ENCODE data around the gene HSD3B7. TPM values are rescaled to one million over a fixed set of nuclear protein-coding genes. Genes with fewer than 3 reads are reported as not detected.
A peak's percentile ranks its signal among the peaks of the same experiment; 100 is the strongest.
"Not testable (repeated sequence)": the region's sequence is repeated elsewhere in the genome, so short reads cannot be mapped to it uniquely, and the experiment has no call there.

HSD3B7 gene
- total RNA-seq, 4 donors from 2014 or later = 38.8 to 59.1 (median 52.2) TPM

DNA sequence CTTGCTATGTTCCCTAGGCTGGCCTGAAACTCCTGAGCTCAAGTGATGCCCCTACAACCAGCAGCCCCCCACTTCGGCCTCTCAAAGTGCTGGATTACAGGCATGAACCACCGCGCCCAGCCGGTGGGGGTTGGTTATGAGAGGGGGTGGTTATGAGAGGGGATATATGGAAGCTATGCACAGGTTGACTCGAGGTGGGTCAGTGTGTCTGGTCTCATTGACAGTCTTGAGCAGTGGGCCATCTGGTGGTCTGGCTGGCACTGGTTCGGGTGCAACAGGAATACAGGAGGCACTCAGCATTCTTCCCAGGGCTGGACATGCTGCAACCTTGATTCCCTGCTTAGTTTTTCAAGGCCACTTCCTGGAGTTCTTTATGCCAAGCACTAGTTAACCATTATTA, 31.0 kb downstream of the HSD3B7 start:
- H3K27ac ChIP-seq = no peak overlapping the region
- no peak for TF ChIP-seq POLR2A (IDR thresholded peaks at IDR 0.05)
- TF ChIP-seq, protein P1, sequence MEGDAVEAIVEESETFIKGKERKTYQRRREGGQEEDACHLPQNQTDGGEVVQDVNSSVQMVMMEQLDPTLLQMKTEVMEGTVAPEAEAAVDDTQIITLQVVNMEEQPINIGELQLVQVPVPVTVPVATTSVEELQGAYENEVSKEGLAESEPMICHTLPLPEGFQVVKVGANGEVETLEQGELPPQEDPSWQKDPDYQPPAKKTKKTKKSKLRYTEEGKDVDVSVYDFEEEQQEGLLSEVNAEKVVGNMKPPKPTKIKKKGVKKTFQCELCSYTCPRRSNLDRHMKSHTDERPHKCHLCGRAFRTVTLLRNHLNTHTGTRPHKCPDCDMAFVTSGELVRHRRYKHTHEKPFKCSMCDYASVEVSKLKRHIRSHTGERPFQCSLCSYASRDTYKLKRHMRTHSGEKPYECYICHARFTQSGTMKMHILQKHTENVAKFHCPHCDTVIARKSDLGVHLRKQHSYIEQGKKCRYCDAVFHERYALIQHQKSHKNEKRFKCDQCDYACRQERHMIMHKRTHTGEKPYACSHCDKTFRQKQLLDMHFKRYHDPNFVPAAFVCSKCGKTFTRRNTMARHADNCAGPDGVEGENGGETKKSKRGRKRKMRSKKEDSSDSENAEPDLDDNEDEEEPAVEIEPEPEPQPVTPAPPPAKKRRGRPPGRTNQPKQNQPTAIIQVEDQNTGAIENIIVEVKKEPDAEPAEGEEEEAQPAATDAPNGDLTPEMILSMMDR (IDR thresholded peaks at IDR 0.05) = no peak
- peaks cover 0 to 3% (median 0%) of the 10 kb centered on the region in 4 donors for H3K4me1 ChIP-seq
- DNase-seq = no peak
- peaks cover 0 to 2% of the 10 kb centered on the region in 2 donors for H3K27me3 ChIP-seq
- H3K36me3 ChIP-seq = no peaks in the 10 kb centered on the region
- no peaks in the 10 kb centered on the region for H3K9me3 ChIP-seq
- H3K4me3 ChIP-seq = no peak overlapping the region

DNA sequence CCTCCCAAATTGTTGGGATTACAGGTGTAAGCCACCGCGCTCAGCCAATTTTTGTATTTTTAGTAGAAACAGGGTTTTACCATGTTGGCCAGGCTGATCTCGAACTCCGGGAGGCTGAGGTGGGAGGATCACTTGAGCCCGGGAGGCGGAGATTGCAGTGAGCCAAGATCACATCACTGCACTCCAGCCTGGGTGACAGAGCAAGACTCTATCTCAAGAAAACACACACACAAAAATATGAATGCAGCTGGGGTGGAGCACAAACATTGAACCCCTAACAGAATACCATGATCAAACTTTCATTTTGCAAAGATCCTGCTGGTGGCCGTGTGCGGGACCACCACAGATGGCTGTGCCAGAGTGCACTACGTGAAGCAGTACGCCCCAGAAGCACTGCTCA, 32.7 kb downstream of the HSD3B7 start:
- not testable (repeated sequence) for H3K4me3 ChIP-seq, H3K27ac ChIP-seq, H3K4me1 ChIP-seq, H3K9me3 ChIP-seq, H3K27me3 ChIP-seq, DNase-seq, H3K36me3 ChIP-seq

GRCh38 chr16:31020536-31020935, 35.5 kb downstream of the HSD3B7 start:
- Histone ChIP-seq H3K27me3 (no peaks in the 10 kb centered on the region), H3K36me3 (no peaks in the 10 kb centered on the region), H3K27ac (no peak overlapping the region), H3K4me1 (no peaks in the 10 kb centered on the region), H3K9me3 (no peaks in the 10 kb centered on the region), H3K4me3 (no peak overlapping the region)
- TF ChIP-seq POLR2A (IDR thresholded peaks at IDR 0.05) = no peak
- TF ChIP-seq, protein P1 (IDR thresholded peaks at IDR 0.05) = no peak
- no peak for DNase-seq

- Histone ChIP-seq H3K27ac (peak overlapping the region in 2 of 4 donors; percentile 31 to 34), H3K9me3 (no peaks in the 10 kb centered on the region), H3K27me3 (no peaks in the 10 kb centered on the region), H3K4me1 (no peaks in the 10 kb centered on the region), H3K36me3 (no peaks in the 10 kb centered on the region), H3K4me3 (no peak overlapping the region)
- DNase-seq = peak in 1 of 3 donors; percentile 61
- TF ChIP-seq, protein P1 (IDR thresholded peaks at IDR 0.05) = no peak
- TF ChIP-seq POLR2A (IDR thresholded peaks at IDR 0.05) = no peak
Measured at GRCh38 chr16:31022544-31023251, 37.7 kb downstream of the HSD3B7 start.

GRCh38 chr16:31023252-31023602, 38.2 kb downstream of the HSD3B7 start:
- Histone ChIP-seq H3K9me3 (no peaks in the 10 kb centered on the region), H3K27ac (peak overlapping the region in 1 of 4 donors; percentile 31), H3K4me1 (no peaks in the 10 kb centered on the region), H3K36me3 (no peaks in the 10 kb centered on the region), H3K27me3 (no peaks in the 10 kb centered on the region), H3K4me3 (no peak overlapping the region)
- TF ChIP-seq, protein P1 (IDR thresholded peaks at IDR 0.05) = no peak
- TF ChIP-seq POLR2A (IDR thresholded peaks at IDR 0.05) = no peak
- no peak for DNase-seq

DNA sequence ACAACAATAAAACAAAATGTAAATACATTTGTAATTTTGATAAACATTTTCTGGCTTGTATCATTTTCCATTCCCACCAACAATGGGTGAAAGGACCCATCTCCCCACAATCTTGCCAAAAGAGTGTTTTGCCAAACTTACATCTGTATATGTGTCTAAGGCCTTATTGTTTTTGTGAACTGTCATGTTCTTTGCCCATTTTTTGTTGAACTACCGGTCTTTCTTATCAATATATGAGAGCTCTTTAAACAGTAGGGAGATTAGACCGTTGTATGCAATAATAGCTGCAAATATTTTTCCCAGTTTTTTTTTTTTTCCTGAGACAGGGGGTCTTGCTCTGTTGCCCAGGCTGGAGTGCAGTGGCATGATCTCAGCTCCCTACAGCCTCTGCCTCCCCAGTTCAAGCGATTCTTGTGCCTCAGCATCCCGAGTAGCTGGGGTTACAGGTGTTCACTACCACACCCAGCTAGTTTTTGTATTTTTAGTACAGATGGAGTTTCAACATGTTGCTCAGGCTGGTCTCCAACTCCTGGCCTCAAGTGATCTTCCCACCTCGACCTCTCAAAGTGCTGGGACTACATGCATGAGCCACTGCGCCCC, 38.7 kb downstream of the HSD3B7 start:
- DNase-seq = no peak
- Histone ChIP-seq H3K27ac (no peak overlapping the region), H3K27me3 (no peaks in the 10 kb centered on the region), H3K36me3 (no peaks in the 10 kb centered on the region), H3K9me3 (no peaks in the 10 kb centered on the region), H3K4me1 (no peaks in the 10 kb centered on the region), H3K4me3 (no peak overlapping the region)
- TF ChIP-seq, protein P1 (IDR thresholded peaks at IDR 0.05) = no peak
- no peak for TF ChIP-seq POLR2A (IDR thresholded peaks at IDR 0.05)

Measured in Peyer's patch (tissue), 4 donors.